ENCODE data around the gene UBIAD1.

Gene UBIAD1

GRCh38 chr1:11309385-11309784 lies 36.4 kb downstream of the UBIAD1 start:
- no peak for DNase-seq (ENCODE audit: extremely low read depth in 1 of 2, low read depth in 1 of 2)

GRCh38 chr1:11311816-11312755 lies 39.1 kb downstream of the UBIAD1 start:
- no peak for DNase-seq (ENCODE audit: extremely low read depth in 1 of 2, low read depth in 1 of 2)

GRCh38 chr1:11314959-11315358 lies 42.0 kb downstream of the UBIAD1 start:
- no peak for DNase-seq (ENCODE audit: extremely low read depth in 1 of 2, low read depth in 1 of 2)

GRCh38 chr1:11316701-11317100 lies 43.7 kb downstream of the UBIAD1 start:
- DNase-seq (ENCODE audit: extremely low read depth in 1 of 2, low read depth in 1 of 2) = no peak

DNA sequence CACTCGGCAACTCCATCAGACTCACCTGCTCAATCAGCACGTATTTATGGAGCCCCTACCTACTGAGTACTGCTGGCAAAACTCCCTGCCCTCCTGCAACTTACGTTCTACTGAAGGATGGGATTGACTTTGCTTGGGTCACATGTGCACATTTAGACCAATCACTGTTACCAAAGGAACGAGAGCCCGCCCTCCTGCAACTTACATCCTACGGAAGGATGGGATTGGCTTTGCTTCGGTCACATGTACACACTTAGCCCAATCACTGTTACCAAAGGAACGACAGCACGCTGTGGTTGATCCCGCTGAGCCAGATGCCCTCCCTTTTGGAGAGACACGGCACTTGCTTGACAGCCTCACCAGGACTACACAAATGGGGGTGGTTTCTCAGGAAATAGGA lies 46.0 kb downstream of the UBIAD1 start:
- DNase-seq (ENCODE audit: extremely low read depth in 1 of 2, low read depth in 1 of 2) = no peak

DNA sequence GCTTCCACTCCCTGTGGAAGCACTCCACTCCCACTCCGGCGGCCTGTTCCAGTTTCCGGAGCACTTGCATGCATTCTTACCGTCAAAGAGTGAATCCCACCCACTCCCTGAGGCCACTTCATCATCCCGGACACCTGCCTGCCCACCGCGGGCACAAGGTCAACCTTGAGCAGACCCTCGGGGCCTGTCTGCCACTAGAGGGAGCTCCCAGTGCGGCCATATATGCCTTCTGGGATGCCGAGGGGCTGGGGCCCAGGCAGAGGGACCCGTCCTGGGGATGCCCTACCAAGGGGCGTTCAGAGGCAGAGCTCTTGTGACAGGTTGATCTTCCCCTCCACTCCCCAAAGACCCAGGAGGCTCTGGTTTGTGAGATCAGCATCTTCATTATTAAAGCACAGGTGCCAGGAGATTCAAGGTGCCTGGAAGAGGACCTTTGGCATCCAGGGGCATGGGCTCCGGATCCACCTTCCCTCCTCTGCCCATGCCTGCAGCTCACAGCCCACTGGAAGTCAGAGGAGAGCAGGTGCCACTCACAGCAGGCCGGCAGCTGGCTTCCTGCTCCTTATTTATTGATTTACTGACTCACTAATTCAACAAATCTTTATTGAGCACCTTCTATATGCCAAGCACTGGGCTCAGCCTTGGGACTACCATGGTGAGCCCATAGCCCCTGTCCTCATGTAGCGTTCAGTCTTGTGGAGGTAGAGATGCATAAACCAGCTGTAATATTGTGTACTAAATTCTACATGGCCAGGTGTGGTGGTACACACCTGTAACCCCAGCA lies 47.3 kb downstream of the UBIAD1 start:
- DNase-seq (ENCODE audit: extremely low read depth in 1 of 2, low read depth in 1 of 2) = peak; percentile 5 to 11

- no peak for DNase-seq (ENCODE audit: extremely low read depth in 1 of 2, low read depth in 1 of 2)
These were observed 48.9 kb downstream of the UBIAD1 start for GRCh38 chr1:11321656-11322491.

DNA sequence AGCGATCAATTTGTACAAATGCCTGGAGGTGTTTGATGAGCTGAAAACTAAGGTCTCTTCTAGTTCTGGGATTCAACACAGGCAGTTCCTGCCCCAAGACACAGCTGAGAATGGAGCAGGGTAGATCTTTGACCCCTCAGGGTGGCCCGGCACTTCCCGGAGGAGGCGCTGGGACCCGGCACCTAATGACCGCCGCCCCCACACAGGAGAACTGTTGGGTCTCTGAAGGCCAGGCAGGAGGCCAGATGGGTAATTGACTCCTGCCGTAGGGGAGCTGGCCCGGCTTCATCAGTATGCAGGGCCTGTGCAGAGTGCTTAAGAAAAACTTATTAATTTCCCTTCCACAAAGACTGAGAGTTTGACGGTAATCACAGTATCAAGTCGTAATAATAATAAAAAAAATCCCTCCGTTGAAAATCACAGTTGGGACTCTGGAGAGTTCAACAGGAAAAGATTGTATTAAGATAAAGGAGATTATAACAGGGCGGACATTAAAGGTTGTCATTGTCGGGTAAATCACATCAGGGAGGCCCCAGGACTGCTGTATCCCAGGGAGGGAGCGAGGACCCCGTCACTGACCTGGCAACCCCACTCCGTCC lies 51.7 kb downstream of the UBIAD1 start:
- DNase-seq (ENCODE audit: extremely low read depth in 1 of 2, low read depth in 1 of 2) = no peak

DNA sequence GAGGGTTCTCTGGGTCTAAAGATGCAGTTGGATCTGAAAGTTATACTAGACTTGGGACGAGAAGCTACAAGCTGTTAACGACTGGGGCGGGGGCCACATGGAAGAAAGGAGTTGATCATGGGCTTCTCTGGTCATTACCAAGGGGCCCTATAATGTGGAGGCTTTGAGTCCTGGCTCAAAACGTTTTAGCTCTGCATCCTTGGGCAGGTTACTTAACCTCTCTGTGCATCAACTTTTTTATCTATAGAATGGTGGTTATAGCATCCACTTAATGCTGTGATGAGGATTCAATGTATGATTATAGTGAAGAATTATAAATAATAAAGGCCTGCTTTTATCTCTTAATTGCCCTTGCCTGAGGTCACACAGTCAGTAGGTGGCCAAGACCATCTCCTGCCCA lies 53.1 kb downstream of the UBIAD1 start:
- no peak for DNase-seq (ENCODE audit: extremely low read depth in 1 of 2, low read depth in 1 of 2)

- no peak for DNase-seq (ENCODE audit: extremely low read depth in 1 of 2, low read depth in 1 of 2)
These were observed 55.4 kb downstream of the UBIAD1 start for GRCh38 chr1:11328444-11328843.

GRCh38 chr1:11330411-11330810 lies 57.4 kb downstream of the UBIAD1 start:
- no peak for DNase-seq (ENCODE audit: extremely low read depth in 1 of 2, low read depth in 1 of 2)

GRCh38 chr1:11331036-11331944 lies 58.3 kb downstream of the UBIAD1 start:
- no peak for DNase-seq (ENCODE audit: extremely low read depth in 1 of 2, low read depth in 1 of 2)

- DNase-seq (ENCODE audit: extremely low read depth in 1 of 2, low read depth in 1 of 2) = no peak
These were observed 59.0 kb downstream of the UBIAD1 start for GRCh38 chr1:11331945-11332546.

DNA sequence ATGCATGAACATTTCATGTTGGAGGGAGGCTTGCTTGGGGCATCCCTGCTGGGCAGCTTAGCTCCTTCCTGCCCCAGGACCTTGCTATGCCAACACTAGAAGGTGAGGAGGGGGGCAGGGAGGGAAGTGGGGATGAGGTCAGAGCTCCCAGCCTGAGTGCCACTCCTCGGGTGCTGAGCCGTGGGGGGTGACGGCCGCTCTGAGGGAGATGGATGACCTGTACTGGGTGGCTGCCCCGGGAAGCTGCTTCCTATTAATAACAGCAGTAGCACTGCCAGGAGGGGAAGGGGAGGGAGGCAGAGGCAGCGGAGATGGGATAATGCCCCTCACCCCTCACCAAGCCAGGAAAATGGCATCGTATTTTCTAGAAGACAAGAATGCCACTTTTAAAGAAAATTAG lies 60.6 kb downstream of the UBIAD1 start:
- DNase-seq (ENCODE audit: extremely low read depth in 1 of 2, low read depth in 1 of 2) = no peak

- no peak for DNase-seq (ENCODE audit: extremely low read depth in 1 of 2, low read depth in 1 of 2)
These were observed 61.3 kb downstream of the UBIAD1 start for GRCh38 chr1:11334261-11334804.

- DNase-seq (ENCODE audit: extremely low read depth in 1 of 2, low read depth in 1 of 2) = no peak
These were observed 61.8 kb downstream of the UBIAD1 start for GRCh38 chr1:11334821-11335220.

DNA sequence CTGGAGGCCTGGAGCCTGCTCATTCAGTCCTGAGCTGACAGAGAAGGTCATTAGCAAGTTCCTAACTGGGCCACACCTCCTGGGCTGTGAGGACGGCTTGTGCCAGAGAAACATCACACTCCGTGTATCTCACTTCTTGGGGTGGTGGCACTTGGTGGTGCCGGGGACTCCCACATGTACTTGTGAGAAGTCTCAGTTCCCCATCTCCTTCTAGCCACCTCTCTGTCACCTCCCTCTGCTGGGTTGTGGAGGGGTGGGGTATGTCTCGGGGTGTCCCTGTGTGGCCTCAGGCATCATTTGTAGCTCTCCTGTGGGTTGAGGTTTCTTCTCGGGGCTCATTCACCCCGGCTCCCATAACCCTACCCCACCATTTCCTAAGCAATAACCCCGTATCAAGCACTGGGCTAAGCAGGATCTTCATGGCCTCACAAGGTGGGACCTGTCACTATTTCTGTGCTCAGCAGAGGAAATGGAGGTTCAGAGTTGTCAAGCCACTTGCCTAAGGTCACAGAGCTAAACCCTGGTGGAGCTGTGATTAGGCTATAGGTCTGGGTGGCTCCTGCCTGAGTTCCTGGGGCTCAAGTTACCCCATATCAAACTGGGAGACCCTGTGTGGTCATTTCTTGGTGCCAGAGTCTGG lies 62.5 kb downstream of the UBIAD1 start:
- DNase-seq (ENCODE audit: extremely low read depth in 1 of 2, low read depth in 1 of 2) = no peak

- DNase-seq (ENCODE audit: extremely low read depth in 1 of 2, low read depth in 1 of 2) = peak; percentile 41 to 47
These were observed 64.6 kb downstream of the UBIAD1 start for GRCh38 chr1:11337580-11338073.
